Mammary epithelial cell (primary cell): Measurements from ENCODE around the gene DUSP10.

Experiments used
- CTCF ChIP-seq, 2 donors: IDR thresholded peaks in 1 of 2; conservative IDR thresholded peaks in 1 of 2; 2 replicates each; pipeline ENCODE4 v1.5.1; 2011 to 2012; ENCODE audit warnings: inconsistent platforms in 2 of 2, low read length in 2 of 2, mild to moderate bottlenecking in 2 of 2, control low read depth in 1 of 2, low read depth in 1 of 2; ENCODE audit not compliant: insufficient read depth in 1 of 2; ENCODE audit errors: extremely low read depth in 1 of 2
- EZH2 ChIP-seq: IDR thresholded peaks from 2 replicates; pipeline ENCODE4 v1.6.1; 2012; ENCODE audit warnings: low read length, inconsistent platforms, borderline replicate concordance

GRCh38 chr1:221704306-221704705 is 37.6 kb downstream of the DUSP10 start:
- no peak for TF ChIP-seq CTCF (conservative IDR thresholded peaks at IDR 0.05 in 1 of 2, IDR thresholded peaks at IDR 0.05 in 1 of 2; ENCODE audit: extremely low read depth in 1 of 2, insufficient read depth in 1 of 2, low read depth in 1 of 2, low read length in 2 of 2)
- TF ChIP-seq EZH2: no peak
